ENCODE results near the gene CR2. TPM values are rescaled to one million over a fixed set of nuclear protein-coding genes. Genes with fewer than 3 reads are reported as not detected.

Gene CR2
- 1 to 10 TPM; 2.9 to 3.5 TPM for total RNA-seq

DNA sequence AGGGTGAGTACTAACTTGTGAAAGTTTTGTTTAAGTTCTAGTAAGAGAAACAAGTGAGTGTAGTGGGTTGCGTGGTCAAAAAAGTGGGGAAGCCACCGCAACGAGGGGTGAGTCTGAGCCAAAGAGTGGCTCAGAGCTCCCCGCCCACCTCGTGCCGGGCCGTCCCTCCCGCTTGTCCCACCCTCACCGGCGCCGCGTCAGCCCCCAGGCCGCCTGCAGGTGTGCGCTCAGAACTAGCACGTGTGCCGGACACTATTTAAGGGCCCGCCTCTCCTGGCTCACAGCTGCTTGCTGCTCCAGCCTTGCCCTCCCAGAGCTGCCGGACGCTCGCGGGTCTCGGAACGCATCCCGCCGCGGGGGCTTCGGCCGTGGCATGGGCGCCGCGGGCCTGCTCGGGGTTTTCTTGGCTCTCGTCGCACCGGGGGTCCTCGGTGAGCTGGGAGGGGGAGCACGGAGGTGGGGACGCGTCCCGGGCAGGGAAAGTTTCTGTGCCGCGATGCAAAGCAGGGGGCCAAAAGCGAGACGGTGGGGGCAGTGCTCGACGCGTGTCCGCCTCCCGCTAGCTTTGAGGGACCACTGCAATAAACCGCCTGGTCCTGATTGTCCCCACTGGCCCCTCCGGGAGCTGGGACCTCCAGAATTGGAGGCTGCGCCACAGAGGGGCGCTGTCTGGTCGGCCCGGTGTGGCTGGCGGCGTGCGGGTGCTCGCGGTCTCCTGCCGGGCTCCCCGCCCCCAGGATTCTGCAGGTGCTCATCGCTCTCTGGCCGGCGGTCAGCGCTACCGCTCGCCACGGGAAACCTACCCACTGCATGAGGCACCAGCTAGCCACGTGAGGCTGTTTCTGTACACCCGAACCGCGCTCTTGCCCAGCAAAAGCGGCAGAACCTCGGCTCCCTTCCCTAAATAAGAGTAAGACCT is at the start of gene CR2:
TSS of gene CR2 (plus strand) at position 283 of the 919 bp plus-strand sequence. CDS start at position 374, 91 bp downstream.
- peak; percentile 77 for ATAC-seq (ENCODE audit: low read depth)
- POLR2A ChIA-PET: no interaction called here
- Mint-ChIP-seq H3K4me3 (peak within 1 kb of the TSS; percentile 56), H3K27me3 (peaks cover 43% of the 10 kb centered on the region), H3K4me1 (peaks cover 7% of the 10 kb centered on the region), H3K27ac (no peak within 1 kb of the TSS), H3K36me3 (no peaks in the 10 kb centered on the region), H3K9me3 (no peaks in the 10 kb centered on the region)
- DNase-seq: peak; percentile 54

- no peak overlapping the region for H3K4me3 Mint-ChIP-seq
- H3K4me1 Mint-ChIP-seq: peaks cover 4% of the 10 kb centered on the region
- no peak overlapping the region for H3K27ac Mint-ChIP-seq
- ATAC-seq (ENCODE audit: low read depth) (peak; percentile 80), DNase-seq (no peak)
- peaks cover 3% of the 10 kb centered on the region for H3K27me3 Mint-ChIP-seq
- H3K36me3 Mint-ChIP-seq: peaks cover 3% of the 10 kb centered on the region
- H3K9me3 Mint-ChIP-seq: peaks cover 7% of the 10 kb centered on the region
- POLR2A ChIA-PET: interaction anchor here (1.0 to 1.5 kb wide), 4 partner anchors 68 to 321 kb away, joined by 3 to 12 read pairs (median 4); partner anchors contain the start of gene CD55
Measured at GRCh38 chr1:207404849-207405525, 49.1 kb upstream of the CR2 start.

DNA sequence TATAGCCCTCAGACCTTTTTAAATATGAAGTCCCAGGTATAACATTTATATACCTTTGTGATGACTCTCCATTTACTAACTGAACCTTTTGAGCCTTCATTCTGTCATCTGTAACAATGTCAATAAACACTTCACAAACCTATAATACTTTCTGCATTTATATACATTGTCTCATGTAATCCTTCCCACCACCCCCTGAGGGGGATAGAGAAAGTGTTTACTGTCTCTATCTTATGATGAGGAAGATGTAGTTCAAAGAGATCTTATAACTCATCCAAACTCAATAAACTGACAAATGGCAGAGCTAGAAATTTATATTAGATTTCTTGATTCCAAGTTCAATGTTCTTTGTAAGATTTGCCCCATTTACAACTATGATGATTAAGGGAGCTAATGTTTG is 48.3 kb upstream of the CR2 start:
- Mint-ChIP-seq H3K4me1 (peaks cover 4% of the 10 kb centered on the region), H3K4me3 (no peak overlapping the region), H3K27ac (no peak overlapping the region), H3K36me3 (peaks cover 2% of the 10 kb centered on the region), H3K27me3 (peaks cover 3% of the 10 kb centered on the region), H3K9me3 (peaks cover 7% of the 10 kb centered on the region)
- POLR2A ChIA-PET: interaction anchor here (1.3 to 1.5 kb wide), 2 partner anchors 69 to 84 kb away, joined by 4 to 12 read pairs; partner anchors contain the start of gene CD55
- no peak for DNase-seq
- ATAC-seq (ENCODE audit: low read depth): no peak

DNA sequence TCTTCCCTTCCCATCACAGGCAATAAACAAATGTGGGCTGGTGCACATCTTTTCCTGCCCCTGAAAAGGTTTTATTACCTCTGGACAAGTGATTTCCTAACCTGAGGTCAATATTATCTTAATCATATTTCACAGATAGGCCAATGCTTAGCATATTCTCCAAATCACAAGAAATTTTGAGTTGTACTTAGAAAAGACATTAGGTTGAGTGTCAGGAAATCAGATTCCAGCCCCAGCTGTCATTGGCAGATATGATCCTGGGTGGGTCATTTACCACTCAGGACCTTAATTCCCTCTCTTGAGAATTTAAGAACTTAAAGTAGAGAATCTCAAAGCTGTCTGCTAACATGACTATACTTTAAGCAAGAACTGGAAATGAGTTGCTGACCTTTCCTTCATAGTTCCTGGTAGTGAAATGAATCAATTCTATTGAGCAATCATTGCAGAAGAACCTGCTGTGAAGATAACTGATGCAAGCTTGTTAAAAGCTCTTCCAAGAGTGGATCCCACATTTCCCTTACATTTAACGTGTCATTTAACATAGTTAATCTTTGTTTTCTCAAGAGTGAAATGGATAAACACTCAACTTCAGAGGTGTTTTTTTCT is 46.4 kb upstream of the CR2 start:
- ATAC-seq (ENCODE audit: low read depth) (no peak), DNase-seq (no peak)
- Mint-ChIP-seq H3K27ac (no peak overlapping the region), H3K4me1 (peaks cover 6% of the 10 kb centered on the region), H3K27me3 (peaks cover 3% of the 10 kb centered on the region), H3K4me3 (no peak overlapping the region), H3K9me3 (no peaks in the 10 kb centered on the region), H3K36me3 (no peaks in the 10 kb centered on the region)
- POLR2A ChIA-PET: no interaction called here

GRCh38 chr1:207412845-207413244 is 41.3 kb upstream of the CR2 start:
- no peak overlapping the region for H3K4me3 Mint-ChIP-seq
- no peak for ATAC-seq (ENCODE audit: low read depth)
- H3K27ac Mint-ChIP-seq: no peak overlapping the region

DNA sequence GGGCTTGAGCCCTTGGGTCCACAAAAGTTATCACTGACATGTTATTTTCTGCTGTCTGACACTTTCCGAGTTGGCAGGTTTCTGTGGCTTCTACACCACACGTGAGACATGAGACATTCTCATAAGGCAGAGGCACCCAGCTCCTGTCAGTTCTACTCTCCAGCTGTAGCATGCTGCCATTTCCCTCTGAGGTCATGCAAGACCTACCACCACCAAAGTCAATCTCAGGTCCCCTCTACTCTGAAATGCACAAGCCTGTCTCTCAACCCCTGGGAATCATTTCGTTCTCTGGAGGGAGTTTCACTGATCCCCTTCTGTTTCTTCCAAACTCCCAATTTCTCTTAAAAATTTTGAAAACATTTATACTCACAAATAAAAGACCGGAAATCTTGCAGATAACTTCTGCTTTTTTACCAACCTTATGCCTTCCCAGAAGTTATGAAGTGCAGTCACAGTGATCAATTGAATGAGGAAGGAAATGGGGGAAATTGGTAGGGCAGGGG is 39.5 kb upstream of the CR2 start:
- no peaks in the 10 kb centered on the region for H3K9me3 Mint-ChIP-seq
- ATAC-seq (ENCODE audit: low read depth) (peak; percentile 77), DNase-seq (no peak)
- H3K27ac Mint-ChIP-seq: peak overlapping the region; percentile 3
- peaks cover 12% of the 10 kb centered on the region for H3K4me1 Mint-ChIP-seq
- peak overlapping the region; percentile 1 for H3K4me3 Mint-ChIP-seq
- peaks cover 4% of the 10 kb centered on the region for H3K27me3 Mint-ChIP-seq
- POLR2A ChIA-PET: no interaction called here
- H3K36me3 Mint-ChIP-seq: peaks cover 2% of the 10 kb centered on the region

More at GRCh38 chr1:207412845-207413244, 41.3 kb upstream of the CR2 start:
- H3K27me3 Mint-ChIP-seq: no peaks in the 10 kb centered on the region
- H3K4me1 Mint-ChIP-seq: peaks cover 14% of the 10 kb centered on the region
- no peak for DNase-seq
- H3K9me3 Mint-ChIP-seq: no peaks in the 10 kb centered on the region
- POLR2A ChIA-PET: no interaction called here
- H3K36me3 Mint-ChIP-seq: no peaks in the 10 kb centered on the region

DNA sequence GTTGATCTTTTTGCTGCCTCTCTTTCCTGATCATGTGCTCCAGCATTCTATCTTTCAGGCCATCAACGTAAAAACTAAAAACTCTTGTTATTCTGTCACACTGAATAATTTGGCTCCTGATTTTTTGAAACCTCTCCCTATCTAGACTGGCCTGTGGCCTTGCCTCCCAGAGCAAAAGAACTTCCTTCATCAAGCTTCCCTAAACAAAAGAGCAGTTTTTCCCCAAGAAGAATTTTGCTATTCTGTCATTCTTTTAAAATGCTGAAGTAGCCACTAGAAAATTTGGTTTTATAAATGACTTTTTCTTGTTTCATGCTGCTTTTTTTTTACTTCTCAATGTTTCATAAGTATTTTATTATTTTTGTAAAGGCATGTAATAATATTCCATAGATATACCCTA is 37.1 kb upstream of the CR2 start:
- Mint-ChIP-seq H3K4me3 (no peak overlapping the region), H3K36me3 (peaks cover 2% of the 10 kb centered on the region), H3K4me1 (peaks cover 12% of the 10 kb centered on the region), H3K27ac (no peak overlapping the region), H3K9me3 (peaks cover 4% of the 10 kb centered on the region), H3K27me3 (peaks cover 4% of the 10 kb centered on the region)
- POLR2A ChIA-PET: no interaction called here
- no peak for ATAC-seq (ENCODE audit: low read depth)
- DNase-seq: no peak

GRCh38 chr1:207418351-207418750 is 35.8 kb upstream of the CR2 start:
- H3K4me1 Mint-ChIP-seq: peaks cover 10% of the 10 kb centered on the region
- POLR2A ChIA-PET: no interaction called here
- H3K9me3 Mint-ChIP-seq: peaks cover 4% of the 10 kb centered on the region
- H3K36me3 Mint-ChIP-seq: peaks cover 2% of the 10 kb centered on the region
- no peak overlapping the region for H3K4me3 Mint-ChIP-seq
- peaks cover 4% of the 10 kb centered on the region for H3K27me3 Mint-ChIP-seq
- H3K27ac Mint-ChIP-seq: no peak overlapping the region
- DNase-seq (no peak), ATAC-seq (ENCODE audit: low read depth) (no peak)

DNA sequence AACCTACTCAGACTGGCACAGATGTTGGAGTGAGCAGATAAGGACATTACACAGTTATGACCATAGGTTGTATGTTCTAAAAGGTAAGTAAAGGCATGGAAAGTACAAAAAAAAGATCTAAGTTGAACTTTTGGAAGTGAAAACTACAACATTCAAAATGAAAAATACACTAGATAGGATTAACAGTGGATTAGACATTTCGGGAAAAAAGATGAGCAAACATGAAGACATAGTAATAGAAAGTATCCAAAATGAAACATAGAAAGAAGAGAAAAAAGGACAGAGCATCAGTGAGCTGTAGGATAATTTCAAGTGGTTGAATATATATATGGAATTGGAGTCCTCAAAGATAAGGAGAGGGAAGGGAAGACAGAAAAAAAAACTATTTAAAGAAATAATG is 34.0 kb upstream of the CR2 start:
- POLR2A ChIA-PET: no interaction called here

GRCh38 chr1:207421078-207421477 is 33.0 kb upstream of the CR2 start:
- no peak overlapping the region for H3K27ac Mint-ChIP-seq
- DNase-seq: no peak
- peaks cover 4% of the 10 kb centered on the region for H3K9me3 Mint-ChIP-seq
- H3K27me3 Mint-ChIP-seq: peaks cover 4% of the 10 kb centered on the region
- POLR2A ChIA-PET: no interaction called here
- H3K4me3 Mint-ChIP-seq: no peak overlapping the region
- H3K4me1 Mint-ChIP-seq: no peaks in the 10 kb centered on the region
- ATAC-seq (ENCODE audit: low read depth): no peak
- peaks cover 2% of the 10 kb centered on the region for H3K36me3 Mint-ChIP-seq

More for the DNA sequence above, 34.0 kb upstream of the CR2 start:
- no peak overlapping the region for H3K4me3 Mint-ChIP-seq
- DNase-seq: no peak
- H3K27ac Mint-ChIP-seq: no peak overlapping the region
- H3K27me3 Mint-ChIP-seq: peaks cover 4% of the 10 kb centered on the region
- peaks cover 4% of the 10 kb centered on the region for H3K9me3 Mint-ChIP-seq
- no peaks in the 10 kb centered on the region for H3K4me1 Mint-ChIP-seq
- ATAC-seq (ENCODE audit: low read depth): no peak
- peaks cover 2% of the 10 kb centered on the region for H3K36me3 Mint-ChIP-seq

DNA sequence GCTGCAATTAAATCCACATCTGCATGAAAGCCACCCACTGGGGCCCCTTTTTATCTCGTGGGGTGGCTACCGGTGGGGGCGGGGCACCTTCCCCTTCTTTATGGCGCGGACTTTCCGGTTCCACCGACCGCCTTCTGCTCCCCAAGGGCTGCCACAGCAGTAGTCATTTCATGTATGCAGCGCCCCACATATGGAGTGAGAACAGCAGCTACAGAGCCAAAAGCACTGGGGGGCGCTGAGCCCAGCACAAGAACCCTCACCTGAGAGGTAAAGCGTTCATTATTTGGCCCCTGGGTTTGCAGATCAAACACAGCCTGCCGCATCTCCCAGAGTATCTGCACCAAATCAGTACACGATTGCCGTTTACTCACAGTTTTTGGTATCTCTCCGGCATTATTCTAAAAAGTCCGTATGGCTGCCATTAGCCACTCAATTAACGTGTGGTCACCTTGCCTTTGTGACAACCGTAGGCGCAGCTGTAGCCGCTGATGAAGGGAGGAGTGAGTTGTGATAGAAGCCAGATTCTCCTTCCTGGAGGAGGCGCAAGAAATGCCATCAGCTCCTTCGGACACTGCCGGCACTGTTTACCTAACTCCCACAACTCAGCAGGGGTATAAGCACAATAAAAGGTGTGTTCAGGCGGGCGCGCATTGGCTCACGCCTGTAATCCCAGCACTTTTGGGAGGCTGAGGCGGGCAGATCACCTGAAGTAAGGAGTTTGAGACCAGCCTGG is 30.4 kb upstream of the CR2 start:
- H3K27me3 Mint-ChIP-seq: no peaks in the 10 kb centered on the region
- no peaks in the 10 kb centered on the region for H3K4me1 Mint-ChIP-seq
- H3K27ac Mint-ChIP-seq: no peak overlapping the region
- no peak overlapping the region for H3K4me3 Mint-ChIP-seq
- POLR2A ChIA-PET: no interaction called here
- no peak for ATAC-seq (ENCODE audit: low read depth)
- peaks cover 4% of the 10 kb centered on the region for H3K9me3 Mint-ChIP-seq
- H3K36me3 Mint-ChIP-seq: no peaks in the 10 kb centered on the region
- DNase-seq: no peak

- peaks cover 7% of the 10 kb centered on the region for H3K27me3 Mint-ChIP-seq
- no peak overlapping the region for H3K27ac Mint-ChIP-seq
- POLR2A ChIA-PET: no interaction called here
- H3K9me3 Mint-ChIP-seq: peaks cover 4% of the 10 kb centered on the region
- DNase-seq: no peak
- no peak for ATAC-seq (ENCODE audit: low read depth)
- H3K36me3 Mint-ChIP-seq: no peaks in the 10 kb centered on the region
- H3K4me1 Mint-ChIP-seq: no peaks in the 10 kb centered on the region
- H3K4me3 Mint-ChIP-seq: no peak overlapping the region
Measured at GRCh38 chr1:207424570-207425131, 29.5 kb upstream of the CR2 start.
